GM04503 (cell line): ENCODE data around the gene EFNB1.
"Not testable (repeated sequence)": the region's sequence is repeated elsewhere in the genome, so short reads cannot be mapped to it uniquely, and the experiment has no call there.

Experiments
- DNase-seq: peaks from one replicate; pipeline ENCODE4 v3.0.0-alpha.2; 2012; ENCODE audit warnings: low read depth

The EFNB1 gene

GRCh38 chrX:68828740-68829581 is at the start of gene EFNB1:
EFNB1 (plus strand) TSS chrX:68829021; CDS start chrX:68829777, 756 bp downstream.
- peak; percentile 67 for DNase-seq

GRCh38 chrX:68781295-68781694 is 47.5 kb upstream of the EFNB1 start:
- not testable (repeated sequence) for DNase-seq

GRCh38 chrX:68784816-68785215 is 44.0 kb upstream of the EFNB1 start:
- no peak for DNase-seq

- not testable (repeated sequence) for DNase-seq
Measured at GRCh38 chrX:68786581-68786980, 42.2 kb upstream of the EFNB1 start.

GRCh38 chrX:68789966-68790365 is 38.9 kb upstream of the EFNB1 start:
- DNase-seq = no peak

GRCh38 chrX:68792083-68792482 is 36.7 kb upstream of the EFNB1 start:
- DNase-seq = no peak

GRCh38 chrX:68794461-68794860 is 34.4 kb upstream of the EFNB1 start:
- DNase-seq = no peak

GRCh38 chrX:68795741-68796140 is 33.1 kb upstream of the EFNB1 start:
- DNase-seq = no peak

- not testable (repeated sequence) for DNase-seq
Measured at GRCh38 chrX:68798400-68798799, 30.4 kb upstream of the EFNB1 start.

- no peak for DNase-seq
Measured at GRCh38 chrX:68801737-68802290, 27.0 kb upstream of the EFNB1 start.

- DNase-seq = no peak
Measured at GRCh38 chrX:68807818-68808217, 21.0 kb upstream of the EFNB1 start.

GRCh38 chrX:68808686-68809357 is 20.0 kb upstream of the EFNB1 start:
- no peak for DNase-seq

GRCh38 chrX:68820476-68821110 is 8.2 kb upstream of the EFNB1 start:
- DNase-seq = no peak

GRCh38 chrX:68821616-68822015 is 7.2 kb upstream of the EFNB1 start:
- no peak for DNase-seq

- DNase-seq = no peak
Measured at GRCh38 chrX:68822641-68823410, 6.0 kb upstream of the EFNB1 start.

- DNase-seq = no peak
Measured at GRCh38 chrX:68823413-68824151, 5.2 kb upstream of the EFNB1 start.

- DNase-seq = no peak
Measured at GRCh38 chrX:68824152-68824433, 4.7 kb upstream of the EFNB1 start.

- DNase-seq = no peak
Measured at GRCh38 chrX:68824565-68825125, 4.2 kb upstream of the EFNB1 start.

GRCh38 chrX:68826113-68826980 is 2.5 kb upstream of the EFNB1 start:
- no peak for DNase-seq

- no peak for DNase-seq
Measured at GRCh38 chrX:68827256-68827655, 1.6 kb upstream of the EFNB1 start.
